Cardiac fibroblast (primary cell): Measurements from ENCODE around the gene CLEC1A.

Source experiments
- DNase-seq, 2 donors: peaks; one replicate each; pipeline versions ENCODE4 v3.0.0 to v3.0.0-alpha.2; 2010; ENCODE audit warnings: low read depth in 2 of 2
- H3K4me3 ChIP-seq, 2 donors: replicated peaks in 1 of 2; 1 replicate in 1 of 2; 2 replicates in 1 of 2; pipeline ENCODE4 v1.5.1; 2011; ENCODE audit warnings: low read depth in 2 of 2, low read length in 2 of 2, mild to moderate bottlenecking in 2 of 2, moderate library complexity in 1 of 2
- TF ChIP-seq, protein P1 (sequence below): IDR thresholded peaks from one replicate; pipeline ENCODE4 v1.5.1; 2011; ENCODE audit warnings: low read depth, mild to moderate bottlenecking, low read length, inconsistent platforms

The CLEC1A gene, protein sequence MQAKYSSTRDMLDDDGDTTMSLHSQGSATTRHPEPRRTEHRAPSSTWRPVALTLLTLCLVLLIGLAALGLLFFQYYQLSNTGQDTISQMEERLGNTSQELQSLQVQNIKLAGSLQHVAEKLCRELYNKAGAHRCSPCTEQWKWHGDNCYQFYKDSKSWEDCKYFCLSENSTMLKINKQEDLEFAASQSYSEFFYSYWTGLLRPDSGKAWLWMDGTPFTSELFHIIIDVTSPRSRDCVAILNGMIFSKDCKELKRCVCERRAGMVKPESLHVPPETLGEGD

DNA sequence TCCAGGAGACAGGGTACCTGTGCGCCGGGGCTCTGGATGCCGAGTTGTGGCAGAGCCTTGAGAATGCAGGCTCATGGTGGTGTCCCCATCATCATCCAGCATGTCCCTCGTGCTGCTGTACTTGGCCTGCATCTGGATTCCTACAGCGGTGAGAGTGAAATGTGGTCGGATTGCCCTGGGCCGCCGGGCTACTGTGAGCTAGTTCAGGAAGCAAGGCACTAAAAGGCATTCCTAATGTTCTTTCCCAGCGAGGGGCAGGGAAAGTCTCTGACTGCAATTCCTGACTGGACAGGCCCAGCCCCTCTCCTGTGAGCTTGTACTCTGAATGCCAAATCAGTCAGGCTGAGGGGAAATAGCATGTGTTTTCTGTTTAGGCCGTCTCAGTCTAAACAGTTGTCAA lies at the start of gene CLEC1A:
Gene CLEC1A, minus strand, starts transcription at position 195 of the 400 bp plus-strand sequence. Its CDS starts 63 bp downstream, at position 132.
- no peak for DNase-seq
- H3K4me3 ChIP-seq = no peak within 1 kb of the TSS
- TF ChIP-seq, protein P1, sequence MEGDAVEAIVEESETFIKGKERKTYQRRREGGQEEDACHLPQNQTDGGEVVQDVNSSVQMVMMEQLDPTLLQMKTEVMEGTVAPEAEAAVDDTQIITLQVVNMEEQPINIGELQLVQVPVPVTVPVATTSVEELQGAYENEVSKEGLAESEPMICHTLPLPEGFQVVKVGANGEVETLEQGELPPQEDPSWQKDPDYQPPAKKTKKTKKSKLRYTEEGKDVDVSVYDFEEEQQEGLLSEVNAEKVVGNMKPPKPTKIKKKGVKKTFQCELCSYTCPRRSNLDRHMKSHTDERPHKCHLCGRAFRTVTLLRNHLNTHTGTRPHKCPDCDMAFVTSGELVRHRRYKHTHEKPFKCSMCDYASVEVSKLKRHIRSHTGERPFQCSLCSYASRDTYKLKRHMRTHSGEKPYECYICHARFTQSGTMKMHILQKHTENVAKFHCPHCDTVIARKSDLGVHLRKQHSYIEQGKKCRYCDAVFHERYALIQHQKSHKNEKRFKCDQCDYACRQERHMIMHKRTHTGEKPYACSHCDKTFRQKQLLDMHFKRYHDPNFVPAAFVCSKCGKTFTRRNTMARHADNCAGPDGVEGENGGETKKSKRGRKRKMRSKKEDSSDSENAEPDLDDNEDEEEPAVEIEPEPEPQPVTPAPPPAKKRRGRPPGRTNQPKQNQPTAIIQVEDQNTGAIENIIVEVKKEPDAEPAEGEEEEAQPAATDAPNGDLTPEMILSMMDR = no peak

DNA sequence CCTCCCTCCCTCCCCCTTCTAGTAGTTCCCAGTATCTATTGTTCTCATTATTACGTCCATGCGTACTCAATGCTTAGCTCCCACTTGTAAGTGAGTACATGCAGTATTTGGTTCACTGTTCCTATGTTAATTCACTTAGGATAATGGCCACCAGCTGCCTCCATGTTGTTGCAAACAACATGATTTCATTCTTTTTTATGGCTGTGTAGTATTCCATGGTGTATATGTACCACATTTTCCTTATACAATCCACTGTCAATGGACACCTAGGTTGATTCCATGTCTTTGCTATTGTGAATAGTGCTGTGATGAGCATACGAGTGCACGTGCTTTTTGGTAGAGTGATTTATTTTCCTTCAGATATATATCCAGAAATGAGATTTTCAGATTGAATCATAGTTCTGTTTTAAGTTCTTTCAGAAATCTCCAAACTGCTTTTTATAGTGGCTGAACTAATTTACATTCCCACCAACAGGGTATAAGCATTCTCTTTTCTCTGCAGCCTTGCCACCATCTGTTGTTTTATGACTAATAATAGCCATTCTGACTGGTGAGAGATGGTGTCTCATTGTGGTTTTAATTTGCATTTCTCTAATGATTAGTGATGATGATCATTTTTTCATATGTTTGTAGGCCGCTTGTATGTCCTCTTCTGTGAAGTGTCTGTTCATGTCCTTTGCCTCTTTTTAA lies 49.1 kb upstream of the CLEC1A start:
- TF ChIP-seq, protein P1 = no peak
- no peak for DNase-seq
- no peak overlapping the region for H3K4me3 ChIP-seq

DNA sequence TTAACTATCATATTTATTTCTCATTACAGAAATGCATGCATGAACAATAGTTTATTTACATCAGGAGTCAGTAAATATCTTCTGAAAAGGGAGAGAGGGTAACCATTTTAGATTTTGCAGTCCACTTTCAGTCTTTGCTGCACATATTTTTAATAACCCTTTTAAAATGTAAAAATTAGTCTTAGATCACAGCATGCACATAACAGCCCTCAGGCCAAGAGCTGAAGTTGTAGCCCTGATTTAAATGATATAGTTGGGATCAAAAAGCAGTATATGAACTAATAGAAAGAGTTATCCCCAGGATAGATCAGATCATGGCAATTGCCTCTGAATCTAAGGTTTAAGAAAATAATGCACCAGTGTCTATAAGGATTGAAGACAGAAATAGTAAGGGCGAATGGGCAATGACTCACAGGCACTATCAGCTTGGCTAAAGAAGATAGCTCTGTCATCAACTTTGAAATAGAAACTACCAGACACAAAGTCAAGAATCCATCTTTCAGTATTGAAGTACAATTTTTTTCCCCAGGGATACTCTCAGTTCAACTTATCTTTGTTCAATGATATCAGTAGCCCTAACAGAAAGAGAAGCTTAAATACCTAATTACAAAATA lies 44.3 kb upstream of the CLEC1A start:
- DNase-seq = peak in 1 of 2 donors; percentile 5
- TF ChIP-seq, protein P1 = no peak

DNA sequence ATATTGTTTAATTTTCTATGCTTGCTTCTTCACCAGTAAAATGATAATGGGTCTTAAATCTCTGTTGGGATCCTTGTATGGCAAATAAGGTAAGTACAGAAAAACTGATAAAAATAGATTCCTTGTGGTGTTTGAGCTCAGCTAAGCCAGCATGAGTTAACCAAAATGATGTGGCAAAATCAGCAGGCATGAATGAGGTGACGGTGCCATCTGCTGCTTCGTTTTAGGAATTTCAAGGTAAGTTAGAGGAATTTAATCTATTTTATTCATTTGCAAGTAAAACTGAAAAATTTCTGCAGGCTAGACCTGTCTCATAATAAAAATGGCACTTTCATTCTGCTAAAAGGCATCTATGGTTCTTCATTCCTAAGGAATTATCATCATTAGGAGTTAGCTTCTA lies 41.2 kb upstream of the CLEC1A start:
- H3K4me3 ChIP-seq = no peak overlapping the region
- TF ChIP-seq, protein P1 = peak; percentile 40
- peak; percentile 61 to 75 for DNase-seq

More for the DNA sequence above, 44.3 kb upstream of the CLEC1A start:
- H3K4me3 ChIP-seq = no peak overlapping the region

DNA sequence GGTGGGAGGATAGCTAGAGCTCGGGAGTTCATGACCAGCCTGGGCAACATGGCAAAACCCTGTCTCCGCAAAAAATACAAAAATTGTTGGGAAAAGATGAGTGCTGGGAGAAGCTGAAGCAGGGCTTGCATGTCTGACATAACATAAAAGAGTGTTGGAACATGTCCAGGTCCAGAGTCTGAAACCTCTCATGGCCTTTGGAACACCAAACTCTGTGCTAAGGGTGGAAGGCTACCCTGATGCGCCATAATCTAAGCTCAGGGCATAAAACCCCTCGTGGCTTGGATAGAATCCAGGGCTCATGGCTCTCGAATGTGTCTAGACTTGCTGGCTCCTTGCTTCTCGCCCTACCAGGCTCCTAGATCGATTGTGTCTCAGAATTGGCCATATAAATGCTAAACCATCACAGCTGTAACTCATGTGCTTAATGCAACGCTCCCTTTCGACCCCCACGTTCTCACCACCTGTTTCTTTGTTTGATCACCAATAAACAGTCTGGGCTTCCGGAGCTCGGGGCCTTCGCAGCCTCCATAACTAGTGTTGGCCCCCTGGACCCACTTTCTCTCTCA lies 37.9 kb upstream of the CLEC1A start:
- no peak for DNase-seq
- no peak overlapping the region for H3K4me3 ChIP-seq
- TF ChIP-seq, protein P1 = no peak

DNA sequence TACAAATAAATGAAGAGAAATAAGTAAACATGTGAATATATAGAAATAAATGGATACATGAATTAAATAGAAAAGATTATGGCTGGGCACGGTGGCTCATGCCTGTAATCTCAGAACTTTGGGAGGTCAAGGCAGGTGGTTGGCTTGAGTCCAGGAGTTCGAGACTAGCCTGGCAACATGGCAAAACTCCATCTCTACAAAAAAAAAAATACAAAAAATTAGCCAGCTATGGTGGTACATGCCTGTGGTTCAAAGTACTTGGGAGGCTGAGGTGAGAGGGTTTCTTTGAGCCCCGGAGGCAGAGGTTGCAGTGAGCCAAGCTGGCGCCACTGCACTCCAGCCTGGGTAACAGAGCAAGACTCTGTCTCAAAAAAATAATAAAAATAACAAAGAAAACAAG lies 36.3 kb upstream of the CLEC1A start:
- TF ChIP-seq, protein P1 = no peak
- DNase-seq = no peak
- no peak overlapping the region for H3K4me3 ChIP-seq
